HepG2 (cell line): Measurements from ENCODE around the gene GSC2. TPM values are rescaled to one million over a fixed set of nuclear protein-coding genes. Genes with fewer than 3 reads are reported as not detected.

Experiments used
- ARNT2 ChIP-seq: sonication (generic); formaldehyde crosslinking; IDR thresholded peaks from 2 replicates; pipeline ENCODE4 v1.8.0; 2022; ENCODE audit warnings: mild to moderate bottlenecking, low read depth, missing genetic modification reagents, moderate library complexity
- ATF4 ChIP-seq, 2 experiments: fragments of 450-650 bp in 1 of 2; sonication (generic) in 1 of 2; formaldehyde crosslinking; IDR thresholded peaks; 2 replicates each; pipeline versions ENCODE4 v1.5.0 to v1.8.0; 2020 to 2022; ENCODE audit warnings: mild to moderate bottlenecking in 1 of 2, missing genetic modification reagents in 1 of 2
- ATF7-NPFF ChIP-seq: sonication (generic); formaldehyde crosslinking; IDR thresholded peaks from 2 replicates; pipeline ENCODE4 v1.8.1; 2023; ENCODE audit warnings: mild to moderate bottlenecking, low read depth, missing genetic modification reagents, moderate library complexity
- CREBL2 ChIP-seq: sonication (generic); formaldehyde crosslinking; IDR thresholded peaks from 2 replicates; pipeline ENCODE4 v1.8.1; 2023; ENCODE audit warnings: missing genetic modification reagents, mild to moderate bottlenecking, borderline replicate concordance
- CREM ChIP-seq, 2 experiments: sonication (generic) in 1 of 2; formaldehyde crosslinking in 1 of 2; IDR thresholded peaks; 2 replicates each; pipeline versions ENCODE4 v1.4.0 to v1.6.1; 2016 to 2020; ENCODE audit warnings: antibody characterized with exemption in 1 of 2, mild to moderate bottlenecking in 1 of 2, missing genetic modification reagents in 1 of 2
- ETS1 ChIP-seq: sonication (generic); formaldehyde crosslinking; IDR thresholded peaks from 2 replicates; pipeline ENCODE4 v1.4.0; 2020; ENCODE audit warnings: missing genetic modification reagents
- MAZ ChIP-seq, 2 experiments: sonication (generic) in 1 of 2; formaldehyde crosslinking in 1 of 2; IDR thresholded peaks; 2 replicates each; pipeline versions ENCODE4 v1.5.0 to v1.6.1; 2012 to 2020; ENCODE audit warnings: low read depth in 2 of 2, mild to moderate bottlenecking in 2 of 2, borderline replicate concordance in 1 of 2, improper control_type of control experiment in 1 of 2, low read length in 1 of 2, missing genetic modification reagents in 1 of 2, moderate library complexity in 1 of 2
- MTA3 ChIP-seq: sonication (generic); formaldehyde crosslinking; IDR thresholded peaks from 2 replicates; pipeline ENCODE4 v1.4.0; 2020; ENCODE audit warnings: missing genetic modification reagents
- PRDM4 ChIP-seq: sonication (generic); formaldehyde crosslinking; IDR thresholded peaks from 2 replicates; pipeline ENCODE4 v1.9.0; 2021; ENCODE audit warnings: missing genetic modification reagents, borderline replicate concordance
- RARA ChIP-seq: IDR thresholded peaks from 2 replicates; pipeline ENCODE4 v1.6.1; 2016; ENCODE audit warnings: missing genetic modification reagents, missing compliant biosample characterization
- REPIN1 ChIP-seq: sonication (generic); formaldehyde crosslinking; IDR thresholded peaks from 2 replicates; pipeline ENCODE4 v1.8.0; 2022; ENCODE audit warnings: missing genetic modification reagents, low read depth, mild to moderate bottlenecking, borderline replicate concordance
- SNRNP70 ChIP-seq: fragments of 200-400 bp; formaldehyde crosslinking; IDR thresholded peaks from 2 replicates; pipeline ENCODE4 v1.6.1; 2017; ENCODE audit warnings: mild to moderate bottlenecking, low read depth, low read length, moderate library complexity
- SPEN ChIP-seq: sonication (generic); formaldehyde crosslinking; IDR thresholded peaks from 2 replicates; pipeline ENCODE4 v1.5.1; 2020; ENCODE audit warnings: low read depth, mild to moderate bottlenecking, missing genetic modification reagents
- ZNF296 ChIP-seq: sonication (generic); formaldehyde crosslinking; conservative IDR thresholded peaks from 2 replicates; pipeline ENCODE4 v1.5.0; 2020; ENCODE audit warnings: mild to moderate bottlenecking, missing genetic modification reagents
- ZNF354B ChIP-seq: sonication (generic); formaldehyde crosslinking; IDR thresholded peaks from 2 replicates; pipeline ENCODE4 v1.8.0; 2022; ENCODE audit warnings: mild to moderate bottlenecking, missing genetic modification reagents
- ZNF747 ChIP-seq: sonication (generic); formaldehyde crosslinking; IDR thresholded peaks from 2 replicates; pipeline ENCODE4 v1.8.1; 2023; ENCODE audit warnings: missing genetic modification reagents, mild to moderate bottlenecking, borderline replicate concordance
- ZNF75D ChIP-seq: sonication (generic); formaldehyde crosslinking; IDR thresholded peaks from 2 replicates; pipeline ENCODE4 v1.8.1; 2023; ENCODE audit warnings: missing genetic modification reagents, mild to moderate bottlenecking, borderline replicate concordance
- ZNF776 ChIP-seq: sonication (generic); formaldehyde crosslinking; IDR thresholded peaks from 2 replicates; pipeline ENCODE4 v1.4.0; 2020; ENCODE audit warnings: mild to moderate bottlenecking, missing genetic modification reagents
- polyA plus RNA-seq, 8 experiments: library from polyadenylated mRNA; depleted of rRNA in 3 of 8; stranded (reverse) in 7 of 8; unstranded in 1 of 8; fragments of >200 nt; fragmentation: Illumina TruSeq in 4 of 8; extraction: Trizol in 4 of 8; gene quantifications; 2 replicates each; pipeline versions ENCODE4 v1.2.1 to v1.2.3, GENCODE V29; 2011 to 2016; ENCODE audit warnings: low read depth in 4 of 8, missing spikeins in 1 of 8, mixed read lengths in 1 of 8; ENCODE audit not compliant: insufficient read depth in 1 of 8
- total RNA-seq, 5 experiments: library from RNA; depleted of rRNA; stranded (reverse); fragments of >200 nt; fragmentation: Illumina TruSeq; extraction: Trizol; gene quantifications; 2 replicates each; pipeline ENCODE4 v1.2.3, GENCODE V29; 2016; ENCODE audit warnings: low read depth in 1 of 5

GSC2 gene
- total and polyA plus RNA-seq, 2 of the 13 experiments (the other 11 are each of a cell fraction or from before 2014, with no cell fraction given) = not detected

GRCh38 chr22:19177164-19178064, 27.3 kb upstream of the GSC2 start (continued):
- TF ChIP-seq CREM (IDR thresholded peaks at IDR 0.05) = no peak
- no peak for TF ChIP-seq CREM (CRISPR knock-in tag; IDR thresholded peaks at IDR 0.05)
- no peak for TF ChIP-seq RARA
- TF ChIP-seq ZNF75D (CRISPR knock-in tag) = no peak
- TF ChIP-seq CREBL2 = no peak
- TF ChIP-seq ATF4 (CRISPR knock-in tag; IDR thresholded peaks at IDR 0.05) = no peak
- no peak for TF ChIP-seq ARNT2 (CRISPR knock-in tag)
- TF ChIP-seq MTA3 (CRISPR knock-in tag) = no peak
- no peak for TF ChIP-seq ZNF747
- TF ChIP-seq ZNF296 (CRISPR knock-in tag) = no peak
- TF ChIP-seq SNRNP70 = no peak
- no peak for TF ChIP-seq ZNF776 (CRISPR knock-in tag)
- no peak for TF ChIP-seq PRDM4 (CRISPR knock-in tag)
- no peak for TF ChIP-seq REPIN1 (CRISPR knock-in tag)
- no peak for TF ChIP-seq ZNF354B (CRISPR knock-in tag)
- peak; percentile 19; the same call in 1 of the 2 replicates for TF ChIP-seq ATF7-NPFF
- peak; percentile 20; the same call in 1 of the 2 replicates for TF ChIP-seq ETS1 (CRISPR knock-in tag)
- TF ChIP-seq SPEN = no peak
- TF ChIP-seq MAZ (IDR thresholded peaks at IDR 0.05; ENCODE audit: borderline replicate concordance, low read depth, low read length) = no peak
- TF ChIP-seq MAZ (CRISPR knock-in tag; IDR thresholded peaks at IDR 0.05; ENCODE audit: low read depth) = no peak
